SIG-M5 (cell line): ENCODE data around the gene SEPTIN2.
A peak's percentile ranks its signal among the peaks of the same experiment; 100 is the strongest.
"Not testable (repeated sequence)": the region's sequence is repeated elsewhere in the genome, so short reads cannot be mapped to it uniquely, and the experiment has no call there.

Experiments used
- DNase-seq: peaks from one replicate; lab custom pipeline; 2025; lab: John Stamatoyannopoulos, UW

The SEPTIN2 gene

GRCh38 chr2:241288324-241288888 lies 27.3 kb upstream of the SEPTIN2 start:
- DNase-seq, result no peak

- DNase-seq, result no peak
Observed at GRCh38 chr2:241289053-241289452, 26.7 kb upstream of the SEPTIN2 start.

- DNase-seq, result no peak
Observed at GRCh38 chr2:241289597-241289996, 26.1 kb upstream of the SEPTIN2 start.

GRCh38 chr2:241291153-241291552 lies 24.6 kb upstream of the SEPTIN2 start:
- no peak for DNase-seq

GRCh38 chr2:241291977-241292376 lies 23.7 kb upstream of the SEPTIN2 start:
- no peak for DNase-seq

- not testable (repeated sequence) for DNase-seq
Observed at GRCh38 chr2:241293378-241293797, 22.3 kb upstream of the SEPTIN2 start.

GRCh38 chr2:241295326-241296095 lies 20.2 kb upstream of the SEPTIN2 start:
- no peak for DNase-seq

- DNase-seq, result no peak
Observed at GRCh38 chr2:241296767-241297166, 19.0 kb upstream of the SEPTIN2 start.

- DNase-seq, result no peak
Observed at GRCh38 chr2:241298673-241299072, 17.1 kb upstream of the SEPTIN2 start.

GRCh38 chr2:241300000-241300399 lies 15.7 kb upstream of the SEPTIN2 start:
- no peak for DNase-seq

- DNase-seq, result no peak
Observed at GRCh38 chr2:241302083-241302482, 13.6 kb upstream of the SEPTIN2 start.

- DNase-seq, result no peak
Observed at GRCh38 chr2:241302759-241303651, 12.7 kb upstream of the SEPTIN2 start.

GRCh38 chr2:241304039-241304670 lies 11.6 kb upstream of the SEPTIN2 start:
- DNase-seq, result no peak

GRCh38 chr2:241307055-241307454 lies 8.7 kb upstream of the SEPTIN2 start:
- no peak for DNase-seq

- no peak for DNase-seq
Observed at GRCh38 chr2:241308267-241308666, 7.5 kb upstream of the SEPTIN2 start.

- DNase-seq, result no peak
Observed at GRCh38 chr2:241308832-241309500, 6.8 kb upstream of the SEPTIN2 start.

GRCh38 chr2:241309684-241310117 lies 6.0 kb upstream of the SEPTIN2 start:
- DNase-seq, result peak; percentile 87

- DNase-seq, result no peak
Observed at GRCh38 chr2:241310917-241311566, 4.7 kb upstream of the SEPTIN2 start.

- DNase-seq, result no peak
Observed at GRCh38 chr2:241312082-241312481, 3.6 kb upstream of the SEPTIN2 start.

- no peak for DNase-seq
Observed at GRCh38 chr2:241313543-241314095, 2.1 kb upstream of the SEPTIN2 start.
